Neural progenitor cell (in vitro differentiated cells): ENCODE measurements around the gene ME1. TPM values are rescaled to one million over a fixed set of nuclear protein-coding genes. Genes with fewer than 3 reads are reported as not detected.

ENCODE experiments used
- DNase-seq: peaks from one replicate; pipeline ENCODE4 v3.0.0-alpha.2; 2016; ENCODE audit warnings: low spot score
- H2AFZ ChIP-seq: fragments of 200-600 bp; sonication (generic); replicated peaks from 2 replicates; pipeline ENCODE4 v1.6.1; 2016; ENCODE audit warnings: antibody characterized with exemption
- H3F3A ChIP-seq: fragments of 200-600 bp; sonication (generic); 2 replicates; pipeline ENCODE4 v1.6.1; 2016; ENCODE audit warnings: antibody characterized with exemption, low read depth
- H3K27ac ChIP-seq: fragments of 200-600 bp; sonication (generic); 2 replicates; pipeline ENCODE4 v1.5.1; 2016; ENCODE audit warnings: mild to moderate bottlenecking
- H3K27me3 ChIP-seq: fragments of 200-600 bp; sonication (generic); 2 replicates; pipeline ENCODE4 v1.6.1; 2016; ENCODE audit warnings: mild to moderate bottlenecking, moderate library complexity
- H3K36me3 ChIP-seq: fragments of 200-600 bp; sonication (generic); 2 replicates; pipeline ENCODE4 v1.5.1; 2016
- H3K4me1 ChIP-seq: fragments of 200-600 bp; sonication (generic); 2 replicates; pipeline ENCODE4 v1.6.1; 2016; ENCODE audit warnings: mixed run types
- H3K4me2 ChIP-seq: fragments of 200-600 bp; sonication (generic); 2 replicates; pipeline ENCODE4 v1.6.1; 2016
- H3K4me3 ChIP-seq: fragments of 200-600 bp; sonication (generic); 2 replicates; pipeline ENCODE4 v1.5.1; 2016
- H3K79me2 ChIP-seq: fragments of 200-600 bp; sonication (generic); 2 replicates; pipeline ENCODE4 v1.6.1; 2016; ENCODE audit warnings: low read depth
- H3K9ac ChIP-seq: fragments of 200-600 bp; sonication (generic); 2 replicates; pipeline ENCODE4 v1.6.1; 2016
- H3K9me3 ChIP-seq: fragments of 200-600 bp; sonication (generic); 2 replicates; pipeline ENCODE4 v1.5.1; 2016; ENCODE audit warnings: low read depth
- H4K20me1 ChIP-seq: fragments of 200-600 bp; sonication (generic); 2 replicates; pipeline ENCODE4 v1.6.1; 2016; ENCODE audit warnings: low read depth
- H3K27ac Mint-ChIP-seq: 3 replicates; pipeline ENCODE4 v1.8.0; 2021; ENCODE audit warnings: mixed read lengths
- H3K27me3 Mint-ChIP-seq: 2 replicates; pipeline ENCODE4 v1.8.0; 2022; ENCODE audit warnings: low read depth, mild to moderate bottlenecking, inconsistent platforms, moderate library complexity, mixed read lengths; ENCODE audit not compliant: insufficient read depth
- H3K36me3 Mint-ChIP-seq: 3 replicates; pipeline ENCODE4 v1.8.0; 2021; ENCODE audit warnings: mixed read lengths
- H3K4me1 Mint-ChIP-seq: 3 replicates; pipeline ENCODE4 v1.8.0; 2021; ENCODE audit warnings: mixed read lengths
- H3K4me3 Mint-ChIP-seq: 3 replicates; pipeline ENCODE4 v1.8.0; 2021; ENCODE audit warnings: mild to moderate bottlenecking, moderate library complexity, mixed read lengths
- H3K9me3 Mint-ChIP-seq: 3 replicates; pipeline ENCODE4 v1.8.0; 2020; ENCODE audit warnings: mixed read lengths
- CTCF ChIP-seq: fragments of 200-600 bp; sonication (generic); IDR thresholded peaks from 2 replicates; pipeline ENCODE4 v1.5.1; 2017; ENCODE audit warnings: antibody characterized with exemption, mild to moderate bottlenecking
- EZH2 ChIP-seq: fragments of 200-600 bp; sonication (generic); IDR thresholded peaks from 2 replicates; pipeline ENCODE4 v1.6.1; 2017; ENCODE audit warnings: antibody characterized with exemption, mild to moderate bottlenecking, moderate library complexity
- EZH2phosphoT487 ChIP-seq: fragments of 200-600 bp; sonication (generic); IDR thresholded peaks from 2 replicates; pipeline ENCODE4 v1.6.1; 2017; ENCODE audit warnings: antibody characterized with exemption
- total RNA-seq: library from RNA; depleted of rRNA; stranded (reverse); fragments of >200 nt; gene quantifications from 2 replicates; pipeline ENCODE4 v1.2.3, GENCODE V29; 2015; ENCODE audit warnings: low replicate concordance

Gene ME1
- total RNA-seq, 1 donor from 2014 or later: 2.8 TPM

- Mint-ChIP-seq H3K36me3 (no peaks in the 10 kb centered on the region), H3K27me3 (no peaks in the 10 kb centered on the region), H3K9me3 (no peaks in the 10 kb centered on the region), H3K4me1 (no peaks in the 10 kb centered on the region), H3K4me3 (no peak overlapping the region), H3K27ac (no peak overlapping the region)
- Histone ChIP-seq H3K9me3 (no peaks in the 10 kb centered on the region), H3K36me3 (no peaks in the 10 kb centered on the region), H4K20me1 (no peaks in the 10 kb centered on the region), H2AFZ (no peak overlapping the region), H3F3A (no peaks in the 10 kb centered on the region), H3K4me2 (no peak overlapping the region), H3K4me3 (no peak overlapping the region), H3K79me2 (no peaks in the 10 kb centered on the region), H3K9ac (no peak overlapping the region), H3K27ac (no peak overlapping the region), H3K27me3 (no peaks in the 10 kb centered on the region), H3K4me1 (peaks cover 8% of the 10 kb centered on the region)
- no peak for TF ChIP-seq CTCF
- no peak for TF ChIP-seq EZH2phosphoT487
- no peak for TF ChIP-seq EZH2
- DNase-seq: no peak
Observed at GRCh38 chr6:83470001-83470400, 39.1 kb upstream of the ME1 start.

GRCh38 chr6:83467620-83468036 lies 36.8 kb upstream of the ME1 start:
- TF ChIP-seq EZH2: no peak
- no peak for TF ChIP-seq EZH2phosphoT487
- no peak for TF ChIP-seq CTCF

GRCh38 chr6:83466328-83466727 lies 35.5 kb upstream of the ME1 start:
- Histone ChIP-seq H3K27me3 (no peaks in the 10 kb centered on the region), H3K4me2 (no peak overlapping the region), H3K9me3 (no peaks in the 10 kb centered on the region), H4K20me1 (no peaks in the 10 kb centered on the region), H3K9ac (no peak overlapping the region), H3K27ac (no peak overlapping the region), H3K36me3 (no peaks in the 10 kb centered on the region), H3K4me1 (peaks cover 7% of the 10 kb centered on the region), H3F3A (no peaks in the 10 kb centered on the region), H3K4me3 (no peak overlapping the region), H2AFZ (no peak overlapping the region), H3K79me2 (no peaks in the 10 kb centered on the region)
- Mint-ChIP-seq H3K4me3 (no peak overlapping the region), H3K27ac (no peak overlapping the region), H3K4me1 (peaks cover 2% of the 10 kb centered on the region), H3K36me3 (no peaks in the 10 kb centered on the region), H3K27me3 (no peaks in the 10 kb centered on the region), H3K9me3 (no peaks in the 10 kb centered on the region)
- TF ChIP-seq CTCF (no peak), EZH2 (no peak), EZH2phosphoT487 (no peak)
- no peak for DNase-seq

More at GRCh38 chr6:83467620-83468036, 36.8 kb upstream of the ME1 start:
- H3K36me3 ChIP-seq: no peaks in the 10 kb centered on the region
- H3K9me3 Mint-ChIP-seq: no peaks in the 10 kb centered on the region
- no peaks in the 10 kb centered on the region for H3K79me2 ChIP-seq
- H3K27me3 ChIP-seq: no peaks in the 10 kb centered on the region
- H3K4me2 ChIP-seq: no peak overlapping the region
- no peaks in the 10 kb centered on the region for H3K27me3 Mint-ChIP-seq
- H3F3A ChIP-seq: no peaks in the 10 kb centered on the region
- H3K9me3 ChIP-seq: no peaks in the 10 kb centered on the region
- no peak overlapping the region for H3K4me3 ChIP-seq
- no peak overlapping the region for H3K27ac Mint-ChIP-seq
- H2AFZ ChIP-seq: no peak overlapping the region
- no peak overlapping the region for H3K4me3 Mint-ChIP-seq
- H3K36me3 Mint-ChIP-seq: no peaks in the 10 kb centered on the region
- no peak overlapping the region for H3K27ac ChIP-seq
- peaks cover 5% of the 10 kb centered on the region for H3K4me1 ChIP-seq
- H3K4me1 Mint-ChIP-seq: peaks cover 1% of the 10 kb centered on the region
- H3K9ac ChIP-seq: no peak overlapping the region
- no peak for DNase-seq
- no peaks in the 10 kb centered on the region for H4K20me1 ChIP-seq
